Hepatocyte (in vitro differentiated cells): ENCODE data around the gene CDH15.

Experiments
- EZH2 ChIP-seq: fragments of 200-600 bp; sonication (generic); IDR thresholded peaks from 2 replicates; pipeline ENCODE4 v1.6.1; 2016; ENCODE audit warnings: antibody characterized with exemption, mild to moderate bottlenecking, borderline replicate concordance
- EZH2phosphoT487 ChIP-seq: fragments of 200-600 bp; sonication (generic); IDR thresholded peaks from one replicate; pipeline ENCODE4 v1.6.1; 2018; ENCODE audit warnings: antibody characterized with exemption, mild to moderate bottlenecking, low read depth, moderate library complexity; ENCODE audit not compliant: unreplicated experiment, severe bottlenecking
- TF ChIP-seq, protein P1 (sequence below): fragments of 200-600 bp; sonication (generic); IDR thresholded peaks from 2 replicates; pipeline ENCODE4 v1.5.1; 2016; ENCODE audit warnings: antibody characterized with exemption, mild to moderate bottlenecking; ENCODE audit not compliant: poor library complexity

- TF ChIP-seq, protein P1, sequence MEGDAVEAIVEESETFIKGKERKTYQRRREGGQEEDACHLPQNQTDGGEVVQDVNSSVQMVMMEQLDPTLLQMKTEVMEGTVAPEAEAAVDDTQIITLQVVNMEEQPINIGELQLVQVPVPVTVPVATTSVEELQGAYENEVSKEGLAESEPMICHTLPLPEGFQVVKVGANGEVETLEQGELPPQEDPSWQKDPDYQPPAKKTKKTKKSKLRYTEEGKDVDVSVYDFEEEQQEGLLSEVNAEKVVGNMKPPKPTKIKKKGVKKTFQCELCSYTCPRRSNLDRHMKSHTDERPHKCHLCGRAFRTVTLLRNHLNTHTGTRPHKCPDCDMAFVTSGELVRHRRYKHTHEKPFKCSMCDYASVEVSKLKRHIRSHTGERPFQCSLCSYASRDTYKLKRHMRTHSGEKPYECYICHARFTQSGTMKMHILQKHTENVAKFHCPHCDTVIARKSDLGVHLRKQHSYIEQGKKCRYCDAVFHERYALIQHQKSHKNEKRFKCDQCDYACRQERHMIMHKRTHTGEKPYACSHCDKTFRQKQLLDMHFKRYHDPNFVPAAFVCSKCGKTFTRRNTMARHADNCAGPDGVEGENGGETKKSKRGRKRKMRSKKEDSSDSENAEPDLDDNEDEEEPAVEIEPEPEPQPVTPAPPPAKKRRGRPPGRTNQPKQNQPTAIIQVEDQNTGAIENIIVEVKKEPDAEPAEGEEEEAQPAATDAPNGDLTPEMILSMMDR = no peak
- no peak for TF ChIP-seq EZH2phosphoT487
- TF ChIP-seq EZH2 = no peak
Measured at GRCh38 chr16:89201439-89202377, 30.2 kb downstream of the CDH15 start.
